Endothelial cell of umbilical vein (primary cell): ENCODE results near the gene MRPL57.

ENCODE experiments used
- EZH2 ChIP-seq: IDR thresholded peaks from 2 replicates; pipeline ENCODE4 v1.6.1; 2012; ENCODE audit warnings: borderline replicate concordance, low read depth, mild to moderate bottlenecking, moderate library complexity, low read length, inconsistent platforms; ENCODE audit not compliant: severe bottlenecking
- FOS ChIP-seq: IDR thresholded peaks from 2 replicates; pipeline ENCODE4 v1.6.1; 2011; ENCODE audit warnings: mild to moderate bottlenecking, low read length, moderate library complexity, borderline replicate concordance; ENCODE audit not compliant: insufficient read depth
- GATA2 ChIP-seq: IDR thresholded peaks from 2 replicates; pipeline ENCODE4 v1.7.0; 2011; ENCODE audit warnings: low read depth, mild to moderate bottlenecking, moderate library complexity, mixed read lengths, low read length; ENCODE audit not compliant: insufficient read length, insufficient read depth
- JUN ChIP-seq: IDR thresholded peaks from 2 replicates; pipeline ENCODE4 v1.6.1; 2011; ENCODE audit warnings: borderline replicate concordance, low read depth; ENCODE audit not compliant: insufficient read length, insufficient read depth
- MYC ChIP-seq: IDR thresholded peaks from one replicate; pipeline ENCODE4 v1.6.1; 2011; ENCODE audit warnings: mild to moderate bottlenecking, low read depth, low read length
- POLR2A ChIP-seq: IDR thresholded peaks from 2 replicates; pipeline ENCODE4 v1.6.1; 2012; ENCODE audit warnings: low read depth, mild to moderate bottlenecking, control low read depth, low read length
- POLR2AphosphoS5 ChIP-seq: IDR thresholded peaks from 2 replicates; pipeline ENCODE4 v1.6.1; 2012; ENCODE audit warnings: low read depth, mild to moderate bottlenecking, control low read depth, low read length, moderate library complexity; ENCODE audit not compliant: insufficient read depth
- TF ChIP-seq, protein P1 (sequence below), 2 donors: IDR thresholded peaks; 1 replicate in 1 of 2; 2 replicates in 1 of 2; pipeline ENCODE4 v1.5.1; 2011; ENCODE audit warnings: low read length in 2 of 2, mild to moderate bottlenecking in 2 of 2, moderate library complexity in 2 of 2, control low read depth in 1 of 2, inconsistent platforms in 1 of 2, low read depth in 1 of 2; ENCODE audit not compliant: insufficient read depth in 1 of 2; ENCODE audit errors: extremely low read depth in 1 of 2
- TF ChIP-seq, protein P2 (sequence below): IDR thresholded peaks from 2 replicates; pipeline ENCODE4 v1.6.1; 2011; ENCODE audit not compliant: insufficient read depth, insufficient read length

DNA sequence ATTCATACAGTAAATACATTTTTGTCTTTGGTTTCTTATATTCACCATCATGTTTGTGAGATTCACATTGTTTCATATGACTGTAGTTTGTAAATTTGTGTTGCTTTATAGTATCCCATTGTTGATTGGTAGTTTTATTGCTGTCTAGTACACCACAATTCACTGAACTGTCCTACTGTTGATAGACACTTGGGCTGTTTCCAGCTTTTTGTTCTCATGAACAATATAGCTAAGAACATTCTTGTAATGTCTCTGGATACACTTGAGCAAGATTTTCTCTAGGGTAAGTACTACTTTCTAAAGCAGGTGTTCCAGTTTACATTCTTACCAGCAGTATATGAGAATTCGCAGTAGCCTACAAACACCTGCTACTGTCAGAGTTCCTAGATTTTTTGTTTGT is 37.9 kb upstream of the MRPL57 start:
- TF ChIP-seq, protein P1, sequence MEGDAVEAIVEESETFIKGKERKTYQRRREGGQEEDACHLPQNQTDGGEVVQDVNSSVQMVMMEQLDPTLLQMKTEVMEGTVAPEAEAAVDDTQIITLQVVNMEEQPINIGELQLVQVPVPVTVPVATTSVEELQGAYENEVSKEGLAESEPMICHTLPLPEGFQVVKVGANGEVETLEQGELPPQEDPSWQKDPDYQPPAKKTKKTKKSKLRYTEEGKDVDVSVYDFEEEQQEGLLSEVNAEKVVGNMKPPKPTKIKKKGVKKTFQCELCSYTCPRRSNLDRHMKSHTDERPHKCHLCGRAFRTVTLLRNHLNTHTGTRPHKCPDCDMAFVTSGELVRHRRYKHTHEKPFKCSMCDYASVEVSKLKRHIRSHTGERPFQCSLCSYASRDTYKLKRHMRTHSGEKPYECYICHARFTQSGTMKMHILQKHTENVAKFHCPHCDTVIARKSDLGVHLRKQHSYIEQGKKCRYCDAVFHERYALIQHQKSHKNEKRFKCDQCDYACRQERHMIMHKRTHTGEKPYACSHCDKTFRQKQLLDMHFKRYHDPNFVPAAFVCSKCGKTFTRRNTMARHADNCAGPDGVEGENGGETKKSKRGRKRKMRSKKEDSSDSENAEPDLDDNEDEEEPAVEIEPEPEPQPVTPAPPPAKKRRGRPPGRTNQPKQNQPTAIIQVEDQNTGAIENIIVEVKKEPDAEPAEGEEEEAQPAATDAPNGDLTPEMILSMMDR (IDR thresholded peaks at IDR 0.05; ENCODE audit: extremely low read depth in 1 of 2, insufficient read depth in 1 of 2, low read depth in 1 of 2, low read length in 2 of 2): no peak
- no peak for TF ChIP-seq EZH2
- TF ChIP-seq FOS: no peak
- no peak for TF ChIP-seq JUN
- no peak for TF ChIP-seq GATA2
- no peak for TF ChIP-seq POLR2A
- TF ChIP-seq, protein P2, sequence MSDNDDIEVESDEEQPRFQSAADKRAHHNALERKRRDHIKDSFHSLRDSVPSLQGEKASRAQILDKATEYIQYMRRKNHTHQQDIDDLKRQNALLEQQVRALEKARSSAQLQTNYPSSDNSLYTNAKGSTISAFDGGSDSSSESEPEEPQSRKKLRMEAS: no peak
- no peak for TF ChIP-seq MYC
- no peak for TF ChIP-seq POLR2AphosphoS5
